Measurements from ENCODE around the gene NIBAN1. TPM values are rescaled to one million over a fixed set of nuclear protein-coding genes. Genes with fewer than 3 reads are reported as not detected.

The NIBAN1 gene
- total RNA-seq, 1 experiment from 2014 or later, result 34.5 TPM

DNA sequence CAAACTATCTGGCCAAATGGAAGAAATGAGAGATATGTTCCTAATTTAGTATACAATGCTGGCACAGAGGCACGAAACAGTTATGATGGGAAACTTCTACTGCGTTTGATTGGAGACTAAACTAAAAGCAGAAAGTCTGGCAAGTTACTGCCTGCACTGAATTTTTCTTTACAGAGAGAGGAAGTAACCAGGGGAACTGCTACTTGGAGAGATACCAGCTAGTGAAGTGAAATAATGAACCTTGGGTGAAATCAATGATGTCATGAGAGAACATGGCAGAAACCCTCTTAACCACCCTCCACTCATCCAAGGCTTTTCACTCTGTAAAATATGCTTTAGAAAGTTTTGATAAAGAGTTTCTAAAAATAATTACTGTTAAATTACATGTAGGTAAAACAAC, 29.3 kb downstream of the NIBAN1 start:
- DNase-seq (ENCODE audit: low spot score), result no peak

- no peak for DNase-seq (ENCODE audit: low spot score)
Observed at GRCh38 chr1:184943998-184944397, 30.3 kb downstream of the NIBAN1 start.

DNA sequence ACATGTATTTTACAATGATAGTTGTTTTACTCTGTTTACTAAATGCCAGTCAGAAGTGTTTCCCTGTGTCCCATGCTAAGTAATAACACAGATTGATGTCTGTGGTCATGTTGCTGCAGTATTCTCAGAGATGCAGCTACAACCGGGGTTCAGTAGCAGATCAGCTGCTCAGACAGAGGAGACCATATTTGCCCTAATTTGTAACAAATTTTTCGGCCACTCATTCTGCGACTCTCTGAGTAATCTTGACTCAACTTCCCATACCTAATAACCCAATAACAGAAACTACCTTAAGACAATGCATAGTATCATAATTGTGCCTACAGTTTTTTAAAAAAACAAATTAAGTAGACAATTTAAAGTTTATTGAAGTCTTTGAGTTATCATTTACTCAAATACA, 32.6 kb downstream of the NIBAN1 start:
- no peak for DNase-seq (ENCODE audit: low spot score)

DNA sequence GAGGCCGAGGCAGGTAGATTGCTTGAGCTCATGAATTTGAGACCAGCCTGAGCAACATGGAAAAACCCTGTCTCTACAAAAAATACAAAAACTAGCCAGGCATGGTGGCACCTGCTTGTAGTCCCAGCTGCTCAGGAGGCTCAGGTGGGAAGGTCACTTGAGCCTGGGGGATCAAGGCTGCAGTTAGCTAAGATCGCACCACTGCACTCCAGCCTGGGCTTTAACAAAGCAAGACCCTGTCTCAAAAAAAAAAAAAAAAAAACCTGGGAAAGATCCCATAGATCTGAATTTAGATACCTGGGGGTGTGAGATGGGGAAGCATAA, 32.9 kb downstream of the NIBAN1 start:
- DNase-seq (ENCODE audit: low spot score), result no peak

DNA sequence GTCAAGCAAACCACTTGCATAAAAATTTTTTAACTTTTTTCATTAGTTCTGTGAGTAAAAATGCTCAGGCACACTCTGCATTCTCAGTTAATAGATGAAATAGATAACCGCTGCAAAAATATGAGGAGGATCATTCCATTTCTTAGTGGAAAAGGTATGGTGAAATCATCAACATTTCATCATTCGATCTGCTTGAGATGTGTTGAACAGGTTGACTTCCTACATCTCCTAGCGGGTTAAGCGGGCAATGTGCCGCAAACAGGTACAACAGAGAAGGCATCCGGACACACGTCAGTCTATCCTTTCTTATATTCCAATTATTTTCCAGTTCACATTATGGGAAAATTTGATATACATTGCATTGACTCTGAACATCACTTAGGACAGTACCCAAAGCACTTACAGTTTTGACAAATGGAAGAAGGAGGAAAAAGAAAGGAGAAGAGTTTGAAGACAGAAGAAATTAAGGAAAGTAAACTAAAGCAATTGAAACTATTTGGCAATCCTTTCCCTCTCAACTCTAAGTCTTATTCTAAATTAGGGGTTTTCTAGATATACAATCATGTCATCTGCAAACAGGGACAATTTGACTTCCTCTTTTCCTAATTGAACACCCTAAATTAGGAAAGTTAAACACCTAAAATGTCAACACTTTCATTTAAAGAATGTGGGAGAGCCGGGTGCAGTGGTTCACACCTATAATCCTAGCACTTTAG, 33.5 kb downstream of the NIBAN1 start:
- no peak for DNase-seq (ENCODE audit: low spot score)

DNA sequence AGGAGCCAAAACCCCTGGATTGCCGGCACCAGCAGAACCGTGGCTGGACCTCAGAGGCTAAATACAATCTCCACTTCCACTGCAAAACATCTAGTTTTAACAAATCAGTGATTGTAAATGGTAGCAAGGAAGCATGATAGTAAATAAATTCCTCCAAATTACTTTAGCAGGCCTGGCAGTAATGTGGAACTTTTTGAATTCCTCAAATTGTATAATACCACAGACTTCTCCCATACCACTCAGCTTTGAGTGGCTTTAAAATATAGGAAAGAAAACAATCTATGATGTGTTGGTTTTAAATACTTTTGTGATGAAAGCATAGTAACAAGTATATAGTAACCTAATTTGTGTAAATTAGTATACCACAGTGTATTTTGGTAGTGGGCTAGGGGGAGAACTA, 34.1 kb downstream of the NIBAN1 start:
- DNase-seq (ENCODE audit: low spot score), result no peak

GRCh38 chr1:184937729-184938128, 36.6 kb downstream of the NIBAN1 start:
- no peak for DNase-seq (ENCODE audit: low spot score)

GRCh38 chr1:184935920-184936798, 38.1 kb downstream of the NIBAN1 start:
- no peak for DNase-seq (ENCODE audit: low spot score)

DNA sequence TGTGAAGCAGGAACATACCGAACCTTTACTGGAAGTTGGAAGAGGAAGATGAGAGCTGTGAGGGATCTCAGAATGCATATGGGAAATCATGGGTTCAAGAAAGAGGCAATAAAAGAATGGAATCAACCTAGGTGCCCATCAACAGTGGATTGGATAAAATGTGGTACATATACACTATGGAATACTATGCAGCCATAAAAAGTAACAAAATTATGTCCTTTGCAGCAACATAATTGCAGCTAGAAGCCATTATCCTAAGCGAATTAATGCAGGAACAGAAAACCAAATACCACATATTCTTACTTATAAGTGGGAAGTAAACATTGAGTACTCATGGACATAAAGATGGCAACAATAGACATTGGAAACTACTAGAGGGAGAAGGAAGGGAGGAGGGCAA, 40.4 kb downstream of the NIBAN1 start:
- DNase-seq (ENCODE audit: low spot score), result no peak

- DNase-seq (ENCODE audit: low spot score), result no peak
Observed at GRCh38 chr1:184932319-184932718, 42.0 kb downstream of the NIBAN1 start.

- DNase-seq (ENCODE audit: low spot score), result no peak
Observed at GRCh38 chr1:184931566-184931965, 42.7 kb downstream of the NIBAN1 start.

DNA sequence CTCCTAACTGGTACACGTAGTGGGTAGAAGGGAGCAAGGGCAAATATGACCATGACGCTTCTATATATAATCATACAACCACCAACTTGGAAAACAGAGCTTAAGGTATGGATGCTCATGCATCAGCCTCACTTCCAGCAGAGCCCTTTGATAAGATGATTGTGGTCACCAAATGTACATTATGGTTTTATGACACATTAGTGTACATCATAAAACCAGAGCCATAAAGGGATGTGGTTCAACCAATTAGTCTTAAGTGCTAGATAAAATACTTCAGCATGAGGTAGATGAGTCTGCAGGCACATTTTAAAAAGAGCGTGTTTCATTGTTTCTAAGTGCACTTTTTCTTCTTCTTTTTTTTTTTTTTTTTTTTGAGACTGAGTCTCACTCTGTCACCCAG, 43.7 kb downstream of the NIBAN1 start:
- no peak for DNase-seq (ENCODE audit: low spot score)

- DNase-seq (ENCODE audit: low spot score), result no peak
Observed at GRCh38 chr1:184930232-184930631, 44.1 kb downstream of the NIBAN1 start.

GRCh38 chr1:184929711-184930202, 44.6 kb downstream of the NIBAN1 start:
- no peak for DNase-seq (ENCODE audit: low spot score)

GRCh38 chr1:184928394-184928793, 45.9 kb downstream of the NIBAN1 start:
- DNase-seq (ENCODE audit: low spot score), result no peak

Other genes with a start within 250 kb of the NIBAN1 start
- gene EDEM3, start 219.7 kb downstream of the NIBAN1 start, total RNA-seq (2014; rRNA removed; shearing (Covaris generic)), result 41.6 and 50.0 TPM in 2 replicates
- 17.1 and 18.8 TPM in 2 replicates for gene RNF2, start 71.0 kb upstream of the NIBAN1 start, total RNA-seq (2014; rRNA removed; shearing (Covaris generic))
- 32.7 and 39.9 TPM in 2 replicates for gene TRMT1L, start 182.4 kb upstream of the NIBAN1 start, total RNA-seq (2014; rRNA removed; shearing (Covaris generic))
- 6.2 TPM in 2 replicates for gene SWT1, start 182.7 kb upstream of the NIBAN1 start, total RNA-seq (2014; rRNA removed; shearing (Covaris generic))

Data from A172 (cell line).